ENCODE results near the gene ACY1.

DNA sequence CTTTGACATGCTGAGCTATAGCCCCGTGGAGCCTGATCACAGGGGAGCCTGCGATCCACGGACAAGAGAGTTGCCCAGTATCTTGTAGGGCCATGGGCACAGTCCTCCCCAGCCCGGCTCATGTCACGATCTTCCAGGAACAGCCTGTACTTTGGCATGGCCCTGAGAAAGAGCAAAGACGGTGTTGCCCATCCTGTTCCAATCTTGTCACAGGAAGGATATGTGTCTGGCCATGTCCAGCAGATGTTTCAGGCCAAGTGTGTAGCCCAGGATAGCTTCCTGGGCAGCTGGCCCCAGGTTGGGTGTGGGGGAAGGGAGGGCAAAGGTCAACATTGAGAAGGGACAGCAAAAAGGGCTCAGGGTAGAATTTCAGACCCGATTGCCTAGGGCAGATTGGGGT is 29.4 kb downstream of the ACY1 start:
- no peak for TF ChIP-seq POLR2A (IDR thresholded peaks at IDR 0.05)
- TF ChIP-seq, protein P1, sequence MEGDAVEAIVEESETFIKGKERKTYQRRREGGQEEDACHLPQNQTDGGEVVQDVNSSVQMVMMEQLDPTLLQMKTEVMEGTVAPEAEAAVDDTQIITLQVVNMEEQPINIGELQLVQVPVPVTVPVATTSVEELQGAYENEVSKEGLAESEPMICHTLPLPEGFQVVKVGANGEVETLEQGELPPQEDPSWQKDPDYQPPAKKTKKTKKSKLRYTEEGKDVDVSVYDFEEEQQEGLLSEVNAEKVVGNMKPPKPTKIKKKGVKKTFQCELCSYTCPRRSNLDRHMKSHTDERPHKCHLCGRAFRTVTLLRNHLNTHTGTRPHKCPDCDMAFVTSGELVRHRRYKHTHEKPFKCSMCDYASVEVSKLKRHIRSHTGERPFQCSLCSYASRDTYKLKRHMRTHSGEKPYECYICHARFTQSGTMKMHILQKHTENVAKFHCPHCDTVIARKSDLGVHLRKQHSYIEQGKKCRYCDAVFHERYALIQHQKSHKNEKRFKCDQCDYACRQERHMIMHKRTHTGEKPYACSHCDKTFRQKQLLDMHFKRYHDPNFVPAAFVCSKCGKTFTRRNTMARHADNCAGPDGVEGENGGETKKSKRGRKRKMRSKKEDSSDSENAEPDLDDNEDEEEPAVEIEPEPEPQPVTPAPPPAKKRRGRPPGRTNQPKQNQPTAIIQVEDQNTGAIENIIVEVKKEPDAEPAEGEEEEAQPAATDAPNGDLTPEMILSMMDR (IDR thresholded peaks at IDR 0.05), result no peak
